OCI-LY7 (cell line): ENCODE results near the gene NTM. TPM values are rescaled to one million over a fixed set of nuclear protein-coding genes. Genes with fewer than 3 reads are reported as not detected.

Experiments used
- BruUV-seq: library from RNA; stranded (reverse); fragments of 400-500 nt; replicated peaks from 2 replicates; lab custom pipeline; 2021; lab: Mats Ljungman, UMichigan
- CTCF ChIA-PET: fragments of 300-600 bp; sonication (Branson Sonifier 250); formaldehyde crosslinking; loops from one replicate; lab custom pipeline; 2022; ENCODE audit warnings: antibody characterized with exemption; ENCODE audit not compliant: unreplicated experiment; lab: Charles Lee
- POLR2A ChIA-PET: fragments of 300-600 bp; sonication (Branson Sonifier 250); formaldehyde crosslinking; loops from one replicate; lab custom pipeline; 2022; ENCODE audit warnings: antibody characterized with exemption; lab: Charles Lee
- DNase-seq: peaks from one replicate; pipeline ENCODE4 v3.0.0-alpha.2; 2015; ENCODE audit warnings: low spot score
- H2AFZ ChIP-seq: fragments of 200-600 bp; sonication (generic), shearing (Covaris generic); 2 replicates; pipeline ENCODE4 v1.6.1; 2014; ENCODE audit warnings: mild to moderate bottlenecking, antibody characterized with exemption, low read length, moderate library complexity
- H3K27ac ChIP-seq: fragments of 200-600 bp; sonication (generic); 2 replicates; pipeline ENCODE4 v1.5.1; 2014; ENCODE audit warnings: mixed run types, low read depth, mild to moderate bottlenecking, moderate library complexity, low read length, inconsistent platforms; ENCODE audit not compliant: poor library complexity, severe bottlenecking
- H3K36me3 ChIP-seq: fragments of 200-600 bp; sonication (generic); 2 replicates; pipeline ENCODE4 v1.6.1; 2014; ENCODE audit warnings: mild to moderate bottlenecking, antibody characterized with exemption, low read length, moderate library complexity, mixed read lengths; ENCODE audit not compliant: insufficient read depth
- H3K4me1 ChIP-seq: fragments of 200-600 bp; sonication (generic); 2 replicates; pipeline ENCODE4 v1.5.1; 2014; ENCODE audit warnings: mild to moderate bottlenecking, low read length; ENCODE audit not compliant: insufficient read depth, poor library complexity, severe bottlenecking
- H3K4me2 ChIP-seq: fragments of 200-600 bp; sonication (generic); 2 replicates; pipeline ENCODE4 v1.6.1; 2014; ENCODE audit warnings: mild to moderate bottlenecking, low read length
- H3K4me3 ChIP-seq: fragments of 200-600 bp; sonication (generic); 2 replicates; pipeline ENCODE4 v1.5.1; 2014; ENCODE audit warnings: mild to moderate bottlenecking, low read depth, low read length; ENCODE audit not compliant: poor library complexity, severe bottlenecking
- H3K79me2 ChIP-seq: fragments of 200-600 bp; sonication (generic); 2 replicates; pipeline ENCODE4 v1.6.1; 2016; ENCODE audit warnings: low read depth, mild to moderate bottlenecking, low read length, moderate library complexity, mixed read lengths; ENCODE audit not compliant: insufficient read depth
- H3K9me2 ChIP-seq: fragments of 200-600 bp; sonication (generic); 2 replicates; pipeline ENCODE4 v1.6.1; 2016; ENCODE audit warnings: mild to moderate bottlenecking, low read length, mixed read lengths; ENCODE audit not compliant: insufficient read depth
- H3K9me3 ChIP-seq: fragments of 200-600 bp; sonication (generic); 2 replicates; pipeline ENCODE4 v1.6.1; 2014; ENCODE audit warnings: mild to moderate bottlenecking, mixed run types, low read length, mixed read lengths
- H4K20me1 ChIP-seq: fragments of 200-600 bp; sonication (generic); 2 replicates; pipeline ENCODE4 v1.6.1; 2014; ENCODE audit warnings: mild to moderate bottlenecking, antibody characterized with exemption, low read length, moderate library complexity, mixed read lengths; ENCODE audit not compliant: insufficient read depth
- CTCF ChIP-seq: fragments of 200-600 bp; sonication (generic); conservative IDR thresholded peaks from 2 replicates; pipeline ENCODE4 v1.5.1; 2014; ENCODE audit warnings: mild to moderate bottlenecking, antibody characterized with exemption, low read length, moderate library complexity, mixed read lengths
- EZH2phosphoT487 ChIP-seq: fragments of 200-600 bp; sonication (generic); IDR thresholded peaks from 2 replicates; pipeline ENCODE4 v1.6.1; 2018; ENCODE audit warnings: low read depth, borderline replicate concordance, mild to moderate bottlenecking, mixed run types, antibody characterized with exemption, low read length, moderate library complexity, mixed read lengths
- intact Hi-C: fragments of 100-400 bp; cut with micrococcal nuclease; formaldehyde crosslinking; loops from one replicate; pipeline ENCODE4 v1.10.0; 2022; ENCODE audit not compliant: unreplicated experiment
- total RNA-seq, 2 experiments: library from RNA; depleted of rRNA in 1 of 2; stranded (reverse); fragments of >200 nt in 1 of 2; shearing (Covaris generic) in 1 of 2; gene quantifications; 2 replicates each; pipeline ENCODE4 v1.2.3, GENCODE V29; 2014 to 2022

NTM gene
- total RNA-seq, 2 experiments from 2014 or later = not detected

DNA sequence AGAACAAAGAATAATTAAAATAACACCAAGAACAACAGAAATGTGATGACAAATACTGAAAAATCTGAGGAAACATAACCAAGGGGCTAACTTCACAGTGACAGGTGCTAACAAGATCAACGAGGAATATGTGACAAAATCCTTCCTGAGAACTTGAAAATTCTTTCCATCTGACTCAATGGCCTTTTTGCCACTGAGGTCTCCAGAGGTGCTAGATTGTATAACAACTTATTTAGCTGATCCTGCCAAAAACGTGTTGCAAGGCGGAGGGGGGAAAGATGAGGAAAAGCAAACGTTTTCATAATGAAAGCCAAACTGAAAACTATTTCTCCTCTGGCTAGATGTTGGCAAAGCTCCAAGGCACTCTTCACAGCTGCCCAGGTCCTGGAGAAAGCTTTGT is 364.5 kb downstream of the NTM start:
- no peak for DNase-seq
- CTCF ChIA-PET = no interaction called here
- no peak overlapping the region for H3K4me3 ChIP-seq

GRCh38 chr11:131737357-131737756 is 366.9 kb downstream of the NTM start:
- CTCF ChIA-PET = no interaction called here
- intact Hi-C loops = no loop called here
- H3K79me2 ChIP-seq = no peaks in the 10 kb centered on the region

More for the DNA sequence above, 364.5 kb downstream of the NTM start:
- intact Hi-C loops = no loop called here
- no peak overlapping the region for H2AFZ ChIP-seq
- TF ChIP-seq EZH2phosphoT487 = no peak
- no peak for TF ChIP-seq CTCF
- H3K36me3 ChIP-seq = no peaks in the 10 kb centered on the region
- H3K27ac ChIP-seq = no peak overlapping the region
- no peaks in the 10 kb centered on the region for H3K9me3 ChIP-seq
- POLR2A ChIA-PET = interaction anchor here (0.6 to 1.2 kb wide), 2 partner anchors 986 to 1200 kb away, joined by 4 read pairs; no protein-coding TSS in a partner anchor
- no peak overlapping the region for H3K4me2 ChIP-seq
- no peaks in the 10 kb centered on the region for H3K79me2 ChIP-seq
- no peaks in the 10 kb centered on the region for H3K4me1 ChIP-seq
- H4K20me1 ChIP-seq = no peaks in the 10 kb centered on the region
- H3K9me2 ChIP-seq = no peaks in the 10 kb centered on the region
- no TSS peak for BruUV-seq

More at GRCh38 chr11:131737357-131737756, 366.9 kb downstream of the NTM start:
- Histone ChIP-seq H3K4me1 (no peaks in the 10 kb centered on the region), H3K36me3 (no peaks in the 10 kb centered on the region), H3K9me2 (no peaks in the 10 kb centered on the region), H3K4me2 (no peak overlapping the region), H3K27ac (no peak overlapping the region), H2AFZ (no peak overlapping the region), H3K4me3 (no peak overlapping the region), H3K9me3 (no peaks in the 10 kb centered on the region), H4K20me1 (no peaks in the 10 kb centered on the region)
- POLR2A ChIA-PET = no interaction called here
- DNase-seq = no peak
- BruUV-seq = no TSS peak
- no peak for TF ChIP-seq CTCF
- TF ChIP-seq EZH2phosphoT487 = no peak
